Stimulated activated CD8-positive, alpha-beta memory T cell treated with anti-CD3 and anti-CD28 coated beads, Interleukin-12 subunit alpha, Interleukin-12 subunit beta, amount 100 ng/mL, for 1 hour (primary cell): Measurements from ENCODE around the gene CAVIN1.
"Not testable (repeated sequence)": the region's sequence is repeated elsewhere in the genome, so short reads cannot be mapped to it uniquely, and the experiment has no call there.

ENCODE experiments used
- DNase-seq: peaks from one replicate; pipeline ENCODE4 v3.0.0-alpha.2; 2020; ENCODE audit warnings: low read depth

Gene CAVIN1

GRCh38 chr17:42378959-42379594 is 44.0 kb downstream of the CAVIN1 start:
- DNase-seq: no peak

GRCh38 chr17:42378359-42378958 is 44.6 kb downstream of the CAVIN1 start:
- no peak for DNase-seq

- no peak for DNase-seq
Measured at GRCh38 chr17:42373896-42374295, 49.2 kb downstream of the CAVIN1 start.

GRCh38 chr17:42372142-42372541 is 50.9 kb downstream of the CAVIN1 start:
- no peak for DNase-seq

- not testable (repeated sequence) for DNase-seq
Measured at GRCh38 chr17:42368797-42369561, 54.1 kb downstream of the CAVIN1 start.

GRCh38 chr17:42368310-42368709 is 54.7 kb downstream of the CAVIN1 start:
- DNase-seq: not testable (repeated sequence)

GRCh38 chr17:42366176-42367023 is 56.7 kb downstream of the CAVIN1 start:
- not testable (repeated sequence) for DNase-seq

- DNase-seq: no peak
Measured at GRCh38 chr17:42365136-42365535, 57.9 kb downstream of the CAVIN1 start.

- DNase-seq: no peak
Measured at GRCh38 chr17:42363767-42364585, 59.1 kb downstream of the CAVIN1 start.

- no peak for DNase-seq
Measured at GRCh38 chr17:42363231-42363630, 59.8 kb downstream of the CAVIN1 start.

GRCh38 chr17:42362245-42362961 is 60.7 kb downstream of the CAVIN1 start:
- no peak for DNase-seq

GRCh38 chr17:42361781-42362186 is 61.3 kb downstream of the CAVIN1 start:
- peak; percentile 19 for DNase-seq

GRCh38 chr17:42360388-42360787 is 62.7 kb downstream of the CAVIN1 start:
- not testable (repeated sequence) for DNase-seq

- DNase-seq: no peak
Measured at GRCh38 chr17:42359133-42359532, 63.9 kb downstream of the CAVIN1 start.

- DNase-seq: no peak
Measured at GRCh38 chr17:42358434-42358833, 64.6 kb downstream of the CAVIN1 start.

- no peak for DNase-seq
Measured at GRCh38 chr17:42354956-42355843, 67.9 kb downstream of the CAVIN1 start.
